Stimulated activated CD4-positive, alpha-beta T cell treated with anti-CD3 and anti-CD28 coated beads, Interleukin-15, amount 100 ng/mL, for 24 hours (primary cell): ENCODE results near the gene TMED9.
"Not testable (repeated sequence)": the region's sequence is repeated elsewhere in the genome, so short reads cannot be mapped to it uniquely, and the experiment has no call there.

Source experiments
- DNase-seq: peaks from one replicate; pipeline ENCODE4 v3.0.0-alpha.2; 2020

TMED9 gene

GRCh38 chr5:177592010-177592834 lies at the start of gene TMED9:
TSS of gene TMED9 (plus strand) at chr5:177592203. CDS start at chr5:177592215, 12 bp downstream.
- DNase-seq: peak; percentile 91

GRCh38 chr5:177542816-177543465 lies 49.1 kb upstream of the TMED9 start:
- no peak for DNase-seq

- no peak for DNase-seq
These were observed 46.3 kb upstream of the TMED9 start for GRCh38 chr5:177545487-177546257.

GRCh38 chr5:177546258-177546741 lies 45.7 kb upstream of the TMED9 start:
- DNase-seq: no peak

GRCh38 chr5:177547736-177548135 lies 44.3 kb upstream of the TMED9 start:
- no peak for DNase-seq

- DNase-seq: no peak
These were observed 43.5 kb upstream of the TMED9 start for GRCh38 chr5:177548495-177548894.

GRCh38 chr5:177550122-177550521 lies 41.9 kb upstream of the TMED9 start:
- no peak for DNase-seq

- DNase-seq: no peak
These were observed 39.1 kb upstream of the TMED9 start for GRCh38 chr5:177552839-177553455.

GRCh38 chr5:177553671-177554429 lies 38.2 kb upstream of the TMED9 start:
- DNase-seq: peak; percentile 64

GRCh38 chr5:177554474-177555111 lies 37.4 kb upstream of the TMED9 start, which contains the start of gene FAM193B:
TSS of gene FAM193B (minus strand) at chr5:177554563. CDS start at chr5:177554458, 105 bp downstream.
- peak; percentile 98 for DNase-seq

GRCh38 chr5:177555228-177555627 lies 36.8 kb upstream of the TMED9 start:
- DNase-seq: no peak

- DNase-seq: no peak
These were observed 36.3 kb upstream of the TMED9 start for GRCh38 chr5:177555665-177556064.

- no peak for DNase-seq
These were observed 34.9 kb upstream of the TMED9 start for GRCh38 chr5:177557041-177557647.

- DNase-seq: no peak
These were observed 34.2 kb upstream of the TMED9 start for GRCh38 chr5:177557796-177558195.

- not testable (repeated sequence) for DNase-seq
These were observed 32.5 kb upstream of the TMED9 start for GRCh38 chr5:177559446-177559941.

- DNase-seq: no peak
These were observed 27.0 kb upstream of the TMED9 start for GRCh38 chr5:177565046-177565445.

GRCh38 chr5:177568326-177568725 lies 23.7 kb upstream of the TMED9 start:
- no peak for DNase-seq

GRCh38 chr5:177569894-177570293 lies 22.1 kb upstream of the TMED9 start:
- DNase-seq: no peak

GRCh38 chr5:177575488-177575887 lies 16.5 kb upstream of the TMED9 start:
- DNase-seq: no peak

GRCh38 chr5:177576169-177576568 lies 15.8 kb upstream of the TMED9 start:
- DNase-seq: no peak

- DNase-seq: no peak
These were observed 13.7 kb upstream of the TMED9 start for GRCh38 chr5:177578316-177578715.
